SHP77 treated with DMSO at 0.1 percent for 48 hours (cell line): ENCODE results near the gene RPL12.

ENCODE experiments used
- DNase-seq: peaks from one replicate; lab custom pipeline; 2025; lab: John Stamatoyannopoulos, UW

RPL12 gene

DNA sequence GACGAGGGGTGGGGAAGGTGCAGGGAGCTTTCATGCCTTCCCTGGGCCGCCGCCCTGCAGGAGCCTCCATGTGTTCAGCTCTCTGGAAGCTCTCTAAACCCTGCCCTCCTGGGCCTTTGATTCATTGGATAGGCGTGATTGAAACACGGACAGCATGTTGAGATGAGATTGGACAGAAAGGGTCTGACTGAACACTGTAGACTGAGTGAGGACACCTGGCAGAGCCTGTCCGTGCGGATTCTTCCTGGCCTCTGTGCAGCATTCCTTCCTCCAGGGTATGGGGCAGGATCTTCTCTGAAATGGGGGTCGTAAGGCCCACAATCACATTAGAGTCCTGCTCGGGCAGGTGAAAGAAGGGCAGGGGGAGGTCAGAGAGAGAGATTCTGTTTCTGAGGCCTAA, 12.8 kb downstream of the RPL12 start:
- no peak for DNase-seq

DNA sequence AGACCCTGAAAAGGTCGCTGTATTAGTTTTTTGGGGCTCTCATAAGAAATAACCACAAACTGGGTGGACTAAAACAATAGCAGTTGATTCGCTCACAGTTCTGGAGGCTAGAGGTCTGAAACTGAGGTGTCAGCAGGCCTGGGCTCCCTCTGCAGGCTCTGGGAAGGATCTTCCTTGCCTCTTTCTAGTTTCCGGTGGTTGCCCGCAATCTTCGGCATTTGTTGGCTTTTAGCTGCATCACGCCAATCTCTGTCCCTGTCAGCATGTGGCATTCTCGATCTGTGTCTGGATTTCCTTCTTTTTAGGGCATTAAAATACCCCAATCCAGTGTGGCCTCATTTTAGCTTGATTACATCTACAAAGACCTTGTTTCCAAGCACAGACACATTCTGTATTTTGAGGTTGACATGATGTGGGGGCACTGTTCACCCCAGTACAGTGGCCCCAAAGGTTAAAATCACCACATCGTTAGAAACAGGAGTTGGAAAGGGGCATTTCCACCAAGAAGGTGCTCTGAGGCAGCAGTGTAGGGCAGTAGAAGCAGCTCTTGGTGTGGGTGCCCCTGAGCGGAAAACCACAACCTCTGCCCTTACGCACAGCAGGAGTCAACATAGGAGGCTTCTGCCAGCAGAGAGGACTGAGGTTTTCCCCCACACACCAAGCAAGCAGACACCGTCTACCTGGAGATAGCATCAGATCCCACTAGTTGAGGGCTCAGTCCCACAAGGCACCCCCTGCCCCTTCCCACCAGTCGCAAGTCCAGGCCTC, 13.5 kb downstream of the RPL12 start:
- DNase-seq, result no peak

DNA sequence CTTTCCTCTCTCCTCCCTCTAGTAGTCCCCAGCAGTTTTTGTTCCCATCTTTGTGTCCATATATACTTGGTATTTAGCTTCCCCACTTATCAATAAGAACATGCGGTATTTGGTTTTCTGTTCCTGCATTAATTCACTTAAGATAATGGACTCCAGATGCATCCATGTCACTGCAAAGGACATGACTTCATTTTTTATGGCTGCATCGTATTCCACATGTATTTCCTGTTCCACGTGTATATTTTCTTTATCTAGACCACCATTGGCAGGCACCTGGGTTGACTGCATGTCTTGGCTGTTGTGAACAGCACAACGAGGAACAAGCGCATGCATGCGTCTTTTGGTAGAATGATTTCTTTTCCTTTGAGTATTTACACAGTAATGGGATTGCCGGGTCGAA, 20.8 kb downstream of the RPL12 start:
- no peak for DNase-seq

DNA sequence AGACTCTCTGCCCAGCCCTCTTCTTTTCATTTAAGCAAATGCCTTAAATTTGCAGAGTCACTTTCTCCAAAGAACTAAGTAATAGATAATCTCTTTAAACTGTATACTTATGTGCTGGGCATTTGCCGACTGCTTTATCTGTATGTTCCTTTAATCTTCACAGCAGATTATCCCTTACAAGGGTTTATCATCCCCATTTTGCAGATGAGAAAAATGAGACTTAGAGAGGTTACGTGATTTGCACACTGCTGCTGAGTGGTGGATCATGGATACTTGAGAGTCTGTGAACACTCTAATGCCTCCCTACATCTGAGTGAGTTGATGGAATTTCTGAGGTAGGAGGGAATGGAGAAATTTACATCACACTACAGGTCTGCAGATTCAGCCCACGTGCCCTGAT, 22.9 kb downstream of the RPL12 start:
- no peak for DNase-seq

- no peak for DNase-seq
Measured at GRCh38 chr9:127426756-127427155, 24.4 kb downstream of the RPL12 start.

DNA sequence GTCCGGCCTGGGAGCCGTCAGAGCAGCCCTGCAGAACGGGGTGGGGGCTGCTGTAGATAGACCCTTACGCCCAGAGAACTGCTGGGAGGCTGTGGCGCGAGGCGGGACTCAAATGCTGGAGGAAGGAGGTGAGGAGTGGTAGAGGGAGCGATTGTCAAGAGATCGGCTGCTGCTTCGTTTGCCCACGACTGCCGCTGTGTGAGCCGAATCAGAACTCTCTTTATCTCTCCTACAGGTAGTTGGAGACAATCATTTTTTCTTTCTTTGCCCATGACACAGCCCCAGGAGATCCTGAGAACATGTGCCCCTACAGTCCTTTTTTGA, 26.6 kb downstream of the RPL12 start:
- DNase-seq, result no peak

DNA sequence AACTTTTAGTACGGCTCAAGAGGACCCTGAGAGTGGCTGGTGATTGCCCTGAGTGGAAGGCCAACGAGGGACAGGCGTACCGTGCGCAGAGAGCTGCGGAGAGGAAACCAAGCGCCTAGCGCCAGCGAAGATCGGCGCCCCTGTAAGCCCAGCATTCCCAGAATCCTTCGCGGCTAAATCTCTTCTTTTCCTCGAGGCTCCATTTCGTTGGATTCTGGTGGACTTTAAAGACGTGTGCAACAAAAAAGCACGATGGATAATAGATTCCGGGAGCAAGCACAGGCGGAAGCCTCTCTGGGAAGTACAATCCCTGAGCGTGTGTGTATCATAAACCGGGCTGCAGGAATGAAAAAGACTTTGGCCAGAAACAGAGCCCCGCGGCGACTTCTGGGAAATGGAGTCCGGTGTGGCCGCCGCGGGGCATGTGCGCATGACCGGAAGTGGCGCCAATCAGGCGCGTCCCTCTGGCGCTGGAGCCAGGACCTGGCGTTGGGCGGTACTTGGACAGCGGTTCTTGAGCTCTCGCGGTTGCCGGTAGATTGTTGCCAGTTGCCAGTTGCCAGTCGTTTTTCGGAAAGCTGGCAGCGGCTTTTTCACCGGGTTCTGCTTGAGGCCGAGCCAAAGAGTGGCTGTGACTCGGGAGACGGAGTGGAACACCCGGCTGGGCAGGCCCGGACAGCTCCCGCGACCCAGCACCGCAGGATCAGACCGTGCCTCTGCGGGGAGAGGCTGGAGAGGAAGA, 27.1 kb downstream of the RPL12 start, which contains the start of gene ZNF79:
Gene ZNF79 (plus strand): TSS at position 449 of the 742 bp plus-strand sequence. CDS start 406 bp downstream, outside the sequence.
- DNase-seq, result peak; percentile 91

GRCh38 chr9:127423476-127423933, 27.7 kb downstream of the RPL12 start:
- DNase-seq, result no peak

DNA sequence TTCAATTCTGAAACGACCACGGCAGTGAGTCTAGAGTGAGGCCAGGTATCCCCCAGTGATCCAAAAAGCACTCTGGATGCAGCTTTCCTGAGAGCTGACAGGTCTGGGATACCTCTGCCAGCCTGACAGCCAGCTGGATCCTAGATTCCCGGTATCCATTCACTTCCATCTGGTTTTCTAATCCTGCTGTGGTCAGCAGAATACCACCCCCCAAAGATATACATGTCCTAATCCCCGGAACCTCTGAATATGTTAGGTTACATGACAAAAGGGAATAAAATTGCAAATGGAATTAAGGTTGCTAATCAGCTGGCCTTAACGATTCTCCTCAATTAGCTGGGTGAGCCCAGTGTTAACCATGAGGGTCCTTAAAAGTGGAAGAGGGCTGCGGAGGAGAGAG, 28.4 kb downstream of the RPL12 start:
- DNase-seq, result no peak

GRCh38 chr9:127422133-127422782, 28.9 kb downstream of the RPL12 start:
- DNase-seq, result no peak

- DNase-seq, result no peak
Measured at GRCh38 chr9:127421057-127421456, 30.1 kb downstream of the RPL12 start.

DNA sequence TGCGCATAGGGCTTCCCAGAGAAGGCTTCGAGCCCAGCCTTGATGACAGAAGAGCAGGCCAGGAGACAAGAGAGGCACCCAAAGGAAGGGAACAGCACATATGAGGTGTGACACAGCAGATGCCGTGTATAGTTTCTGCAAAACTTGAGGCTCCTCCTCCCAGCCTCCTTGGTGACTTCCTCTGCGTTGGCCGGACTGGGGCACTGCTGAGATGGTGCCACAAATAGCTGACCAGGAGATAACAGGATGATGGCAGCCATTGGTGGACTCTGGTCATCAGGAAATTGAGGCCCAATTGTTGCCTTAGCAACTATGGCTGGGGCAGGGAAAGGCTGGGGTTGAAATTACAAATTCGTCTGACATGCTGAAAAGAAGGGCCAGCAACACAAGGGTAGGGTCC, 31.9 kb downstream of the RPL12 start:
- DNase-seq, result no peak

DNA sequence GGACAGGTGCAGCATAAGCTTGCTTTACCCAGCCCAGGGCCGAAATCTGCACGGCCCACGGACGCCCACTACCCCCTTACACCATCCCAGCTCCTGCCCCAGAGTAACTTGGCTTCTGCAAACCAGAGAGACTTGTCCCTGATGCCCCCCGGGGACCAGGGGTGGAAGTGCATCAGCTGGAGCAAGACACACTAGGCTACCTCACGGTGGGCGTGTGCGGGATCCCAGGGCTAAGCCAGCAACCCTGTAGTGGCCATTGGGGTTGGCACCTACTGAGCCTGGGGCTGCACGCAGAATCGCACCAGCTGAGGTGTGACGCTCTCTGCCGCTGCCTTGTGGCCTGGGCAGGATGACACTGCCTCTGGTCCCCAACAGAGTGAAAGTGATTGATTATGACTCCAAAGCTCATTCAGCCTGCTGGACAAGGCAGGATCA, 33.2 kb downstream of the RPL12 start:
- DNase-seq, result no peak

DNA sequence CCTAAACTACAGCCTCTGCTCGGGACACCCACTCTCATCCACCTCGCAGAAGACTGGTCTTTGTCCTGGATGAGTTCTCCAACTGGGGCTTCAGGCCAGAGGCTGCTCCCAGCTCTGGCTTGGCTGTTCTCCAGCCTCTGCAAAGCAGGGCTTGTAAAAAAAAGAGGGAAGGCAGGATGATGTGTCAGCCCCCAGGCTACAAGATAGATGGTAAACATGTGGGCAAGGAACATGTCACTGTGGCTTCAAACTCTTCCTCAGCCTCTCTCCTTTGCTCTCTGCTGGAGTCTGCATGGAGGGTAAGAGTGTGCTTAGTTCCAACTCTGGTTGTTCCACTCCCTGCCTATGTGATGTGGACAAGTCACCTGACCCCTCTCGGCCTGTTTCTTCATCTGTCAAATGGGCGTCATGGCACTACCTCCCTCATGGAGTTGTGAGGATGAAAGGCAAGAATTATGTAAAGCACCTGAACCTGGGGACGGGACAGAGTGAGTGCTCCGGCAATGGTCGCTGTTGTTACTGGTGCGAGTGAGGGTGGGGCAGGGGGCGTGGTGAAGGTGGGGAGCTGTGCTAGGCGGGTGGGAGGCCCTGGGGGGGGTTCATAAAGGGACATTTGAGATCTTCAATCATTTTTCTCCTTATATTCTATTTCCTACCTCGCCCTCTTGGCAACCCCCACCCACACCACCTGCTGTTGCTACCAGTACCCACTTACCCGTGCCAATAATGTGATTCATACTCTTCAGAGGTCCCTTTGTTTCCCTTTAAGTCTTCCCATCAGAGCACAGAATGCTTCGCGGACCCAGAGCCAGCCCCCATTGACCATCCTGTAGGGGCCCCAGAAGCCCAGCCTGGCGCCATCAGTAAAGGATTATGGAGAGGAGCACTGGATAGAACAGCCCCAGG, 33.8 kb downstream of the RPL12 start:
- DNase-seq, result no peak

GRCh38 chr9:127415657-127416056, 35.5 kb downstream of the RPL12 start:
- no peak for DNase-seq

- DNase-seq, result no peak
Measured at GRCh38 chr9:127415141-127415540, 36.1 kb downstream of the RPL12 start.

- DNase-seq, result no peak
Measured at GRCh38 chr9:127411122-127411521, 40.1 kb downstream of the RPL12 start.

DNA sequence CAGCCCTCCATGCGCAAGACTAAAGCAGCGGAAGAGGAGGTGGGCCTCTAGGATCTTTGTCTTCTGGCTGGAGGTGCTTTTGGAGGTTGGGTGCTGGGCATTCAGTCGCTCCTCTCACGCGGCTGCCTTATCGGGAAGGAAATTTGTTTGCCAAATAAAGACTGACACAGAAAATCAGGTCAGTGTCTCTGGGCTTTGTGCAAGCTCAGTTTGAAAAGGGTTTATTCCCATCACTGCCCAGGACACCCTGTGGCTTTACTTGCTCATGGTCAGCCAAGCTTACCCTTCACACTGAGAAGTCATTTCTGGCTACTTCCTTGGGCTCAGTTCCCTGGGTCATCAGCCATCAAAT, 43.7 kb downstream of the RPL12 start:
- no peak for DNase-seq

GRCh38 chr9:127406799-127407491, 44.3 kb downstream of the RPL12 start:
- no peak for DNase-seq

GRCh38 chr9:127405344-127406125, 45.7 kb downstream of the RPL12 start:
- no peak for DNase-seq

GRCh38 chr9:127404631-127405030, 46.6 kb downstream of the RPL12 start:
- no peak for DNase-seq
